Cardiac fibroblast (primary cell): ENCODE results near the gene NEUROD4.

Source experiments
- DNase-seq, 2 donors: peaks; one replicate each; pipeline versions ENCODE4 v3.0.0 to v3.0.0-alpha.2; 2010; ENCODE audit warnings: low read depth in 2 of 2
- H3K4me3 ChIP-seq, 2 donors: replicated peaks in 1 of 2; 1 replicate in 1 of 2; 2 replicates in 1 of 2; pipeline ENCODE4 v1.5.1; 2011; ENCODE audit warnings: low read depth in 2 of 2, low read length in 2 of 2, mild to moderate bottlenecking in 2 of 2, moderate library complexity in 1 of 2
- CTCF ChIP-seq: IDR thresholded peaks from one replicate; pipeline ENCODE4 v1.5.1; 2011; ENCODE audit warnings: low read depth, mild to moderate bottlenecking, low read length, inconsistent platforms

NEUROD4 gene

GRCh38 chr12:55024575-55024974 is 4.8 kb downstream of the NEUROD4 start:
- DNase-seq = no peak
- no peak overlapping the region for H3K4me3 ChIP-seq
- no peak for TF ChIP-seq CTCF

- DNase-seq = no peak
- no peak for TF ChIP-seq CTCF
- H3K4me3 ChIP-seq = no peak overlapping the region
Observed at GRCh38 chr12:55025508-55025907, 5.7 kb downstream of the NEUROD4 start.

GRCh38 chr12:55034218-55034617 is 14.4 kb downstream of the NEUROD4 start:
- DNase-seq = no peak
- H3K4me3 ChIP-seq = no peak overlapping the region
- no peak for TF ChIP-seq CTCF

GRCh38 chr12:55036326-55037115 is 16.7 kb downstream of the NEUROD4 start:
- no peak overlapping the region for H3K4me3 ChIP-seq

GRCh38 chr12:55037351-55037987 is 17.7 kb downstream of the NEUROD4 start:
- TF ChIP-seq CTCF = no peak
- DNase-seq = no peak
- H3K4me3 ChIP-seq = no peak overlapping the region

More at GRCh38 chr12:55036326-55037115, 16.7 kb downstream of the NEUROD4 start:
- no peak for DNase-seq
- no peak for TF ChIP-seq CTCF

GRCh38 chr12:55039395-55040354 is 19.9 kb downstream of the NEUROD4 start:
- no peak for DNase-seq
- H3K4me3 ChIP-seq = no peak overlapping the region
- no peak for TF ChIP-seq CTCF
